Heart left ventricle (tissue), 16 donors: ENCODE measurements around the gene YWHAQ. TPM values are rescaled to one million over a fixed set of nuclear protein-coding genes. Genes with fewer than 3 reads are reported as not detected.

Source experiments
- ATAC-seq, 4 donors: fragments of 200-7000 bp; cut with Tn5 transposase; one replicate each; pipeline ENCODE4 v1.9.1; 2020 to 2022; ENCODE audit warnings: moderate library complexity in 4 of 4, mild to moderate bottlenecking in 3 of 4, moderate number of reproducible peaks in 1 of 4
- DNase-seq, 5 donors: peaks; one replicate each; pipeline ENCODE4 v3.0.0-alpha.2; 2020
- H3K27ac ChIP-seq, 12 donors: fragments of 200-600 bp; sonication (generic) in 4 of 12; one replicate each; pipeline versions ENCODE4 v1.5.0 to v1.8.0; 2016 to 2022; ENCODE audit warnings: mild to moderate bottlenecking in 2 of 12
- H3K27me3 ChIP-seq, 9 donors: fragments of 200-600 bp; sonication (generic) in 2 of 9; one replicate each; pipeline versions ENCODE4 v1.5.1 to v1.8.0; 2016 to 2022; ENCODE audit warnings: mild to moderate bottlenecking in 3 of 9
- H3K36me3 ChIP-seq, 9 donors: fragments of 200-600 bp; sonication (generic) in 2 of 9; one replicate each; pipeline versions ENCODE4 v1.5.0 to v1.8.0; 2018 to 2022; ENCODE audit warnings: mild to moderate bottlenecking in 2 of 9
- H3K4me1 ChIP-seq, 12 donors: fragments of 200-600 bp; sonication (generic) in 4 of 12; one replicate each; pipeline versions ENCODE4 v1.5.0 to v1.8.0; 2016 to 2022; ENCODE audit warnings: mild to moderate bottlenecking in 3 of 12
- H3K4me3 ChIP-seq, 12 donors: fragments of 200-600 bp; sonication (generic) in 4 of 12; one replicate each; pipeline versions ENCODE4 v1.5.0 to v1.8.0; 2017 to 2022; ENCODE audit warnings: mild to moderate bottlenecking in 9 of 12, moderate library complexity in 4 of 12
- H3K9me3 ChIP-seq, 12 donors: fragments of 200-600 bp; sonication (generic) in 4 of 12; one replicate each; pipeline versions ENCODE4 v1.5.0 to v1.8.0; 2016 to 2022; ENCODE audit warnings: mild to moderate bottlenecking in 1 of 12
- POLR2A ChIP-seq, 2 donors: fragments of 450-650 bp; IDR thresholded peaks; one replicate each; pipeline ENCODE4 v1.6.1; 2017; ENCODE audit warnings: antibody characterized with exemption in 2 of 2, mild to moderate bottlenecking in 2 of 2, moderate library complexity in 2 of 2
- WGBS, 4 donors: extraction: QIAGEN DNeasy Blood & Tissue Kit in 2 of 4; methylation state at CpG; one replicate each; pipeline versions ENCODE4 v1.1.5 to v1.1.7; 2013 to 2018; 5-methylcytosine and 5-hydroxymethylcytosine counted together
- intact Hi-C, 10 donors: fragments of 100-400 bp; cut with DNase I; formaldehyde crosslinking; loops; one replicate each; pipeline versions ENCODE4 v1.11.1 to v1.14.2; 2022
- polyA plus RNA-seq, 2 donors: library from polyadenylated mRNA; stranded (reverse); fragments of 200-250 nt; gene quantifications; one replicate each; pipeline ENCODE4 v1.2.3, GENCODE V29; 2013
- total RNA-seq, 9 donors: library from RNA; depleted of rRNA in 2 of 9; stranded (reverse); fragments of >200 nt in 2 of 9; fragmentation: NEBNext Ultra II Directional in 3 of 9; extraction: Animal tissue kit (Norgen Biotek cat#: 25700) in 3 of 9; gene quantifications; one replicate each; pipeline versions ENCODE4 v1.1.0 to v1.2.4, GENCODE V29; 2016 to 2023
- TF ChIP-seq, protein P1 (sequence below), 12 donors: fragments of 200-600 bp; sonication (generic) in 4 of 12; IDR thresholded peaks; one replicate each; pipeline versions ENCODE4 v1.5.0 to v1.8.0; 2018 to 2022; ENCODE audit warnings: antibody characterized with exemption in 12 of 12, mild to moderate bottlenecking in 5 of 12
- donor health status: ischemic (EF 13 %, LVEDD 7.1; RV severe dilation, severe dysfunction).
- donor health status: healthy with polysubstance abuse.
- donor health status: DM: no; HTN: yes; CAD: no.
- donor health status: DM: no; HTN: no; CAD: no.
- donor health status: ischemic (EF 25% LVEDD 6.9; RV normal size, moderate dysfunction).
- donor health status: ischemic (EF 25% LVEDD 5.7; RV mildly dilated, moderate dysfunction).
- donor health status: healthy.
- donor health status: DM: yes; HTN: yes; CAD: no.
- donor health status: ischemic (EF 35%, LVEDD 5.7; RV mildly dilated, moderate dysfunction).
- donor health status: nonischemic (EF 11% LVEDD 7.7; RV severe dilation, severe dysfunction).
- donor health status: DM: yes; HTN: yes; CAD: no.
- donor health status: PGD.
- donor health status: ischemic (EF 29% LVEDD 5.4; RV normal size, mild dysfunction).
- donor health status: nonischemic (EF 23%, LVEDD 6.1; RV moderate dilation, normal function).

The YWHAQ gene
- total and polyA plus RNA-seq, 11 donors, result 91.0 to 310 (median 213) TPM

DNA sequence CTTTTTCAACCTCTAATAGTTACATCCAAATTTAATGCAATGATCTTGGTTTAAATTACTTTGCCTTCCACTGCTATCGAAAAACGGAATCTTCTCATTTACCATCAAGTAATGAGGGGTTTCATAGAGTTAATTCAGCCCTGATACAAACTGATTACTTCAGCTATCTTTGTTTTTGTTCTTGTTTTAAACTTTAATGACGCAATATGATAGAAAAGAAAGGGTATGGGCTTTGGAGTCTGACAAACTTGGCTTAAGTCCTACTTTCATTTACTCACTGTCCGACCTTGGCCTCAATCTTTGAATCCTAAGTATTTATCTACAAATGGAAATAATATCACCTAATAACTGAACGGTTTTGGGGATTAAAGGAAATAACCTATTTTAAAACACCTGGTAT, 91.3 kb downstream of the YWHAQ start:
- peaks cover 0 to 59% (median 13%) of the 10 kb centered on the region in 12 donors for H3K4me1 ChIP-seq
- DNase-seq (no peak), ATAC-seq (peak in 3 of 4 donors; percentile 32 to 62 (median 56))
- H3K36me3 ChIP-seq, result peaks cover 0 to 36% (median 30%) of the 10 kb centered on the region in 9 donors
- intact Hi-C loops, result no loop called here
- WGBS, 4 donors, result 41 to 63% (median 59%) methylated on average over 5 of the region's 5 CpGs
- TF ChIP-seq, protein P1, sequence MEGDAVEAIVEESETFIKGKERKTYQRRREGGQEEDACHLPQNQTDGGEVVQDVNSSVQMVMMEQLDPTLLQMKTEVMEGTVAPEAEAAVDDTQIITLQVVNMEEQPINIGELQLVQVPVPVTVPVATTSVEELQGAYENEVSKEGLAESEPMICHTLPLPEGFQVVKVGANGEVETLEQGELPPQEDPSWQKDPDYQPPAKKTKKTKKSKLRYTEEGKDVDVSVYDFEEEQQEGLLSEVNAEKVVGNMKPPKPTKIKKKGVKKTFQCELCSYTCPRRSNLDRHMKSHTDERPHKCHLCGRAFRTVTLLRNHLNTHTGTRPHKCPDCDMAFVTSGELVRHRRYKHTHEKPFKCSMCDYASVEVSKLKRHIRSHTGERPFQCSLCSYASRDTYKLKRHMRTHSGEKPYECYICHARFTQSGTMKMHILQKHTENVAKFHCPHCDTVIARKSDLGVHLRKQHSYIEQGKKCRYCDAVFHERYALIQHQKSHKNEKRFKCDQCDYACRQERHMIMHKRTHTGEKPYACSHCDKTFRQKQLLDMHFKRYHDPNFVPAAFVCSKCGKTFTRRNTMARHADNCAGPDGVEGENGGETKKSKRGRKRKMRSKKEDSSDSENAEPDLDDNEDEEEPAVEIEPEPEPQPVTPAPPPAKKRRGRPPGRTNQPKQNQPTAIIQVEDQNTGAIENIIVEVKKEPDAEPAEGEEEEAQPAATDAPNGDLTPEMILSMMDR (IDR thresholded peaks at IDR 0.05), result no peak
- no peak for TF ChIP-seq POLR2A (IDR thresholded peaks at IDR 0.05)
- H3K27ac ChIP-seq, result peak overlapping the region in 9 of 12 donors; percentile 18 to 66 (median 39)
- peak overlapping the region in 2 of 12 donors; percentile 0 to 6 for H3K4me3 ChIP-seq
- H3K27me3 ChIP-seq, result no peaks in the 10 kb centered on the region
- H3K9me3 ChIP-seq, result no peaks in the 10 kb centered on the region

DNA sequence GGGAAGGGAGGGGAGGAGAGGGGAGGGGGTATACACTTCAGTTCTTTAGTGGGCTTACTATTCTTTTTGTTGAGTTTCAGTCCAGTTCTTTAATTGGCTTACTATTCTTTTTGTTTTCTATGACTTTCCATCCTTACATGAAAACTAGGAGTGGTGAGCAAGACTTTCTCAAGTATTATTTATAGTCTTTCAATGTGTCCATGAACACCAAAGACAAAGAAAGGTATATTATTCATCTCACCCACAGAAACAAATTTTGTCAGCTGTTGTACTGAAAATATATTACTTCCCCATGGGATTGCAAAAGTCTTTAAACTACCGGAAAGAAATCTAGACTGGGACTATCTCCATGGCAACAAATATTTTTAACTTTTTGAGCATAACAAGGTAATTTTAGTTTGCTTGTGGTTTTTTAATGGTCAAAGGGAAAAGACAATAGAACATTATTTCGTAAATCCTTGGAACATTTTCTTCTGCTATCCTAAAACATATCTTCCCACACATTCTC, 92.7 kb downstream of the YWHAQ start:
- H3K36me3 ChIP-seq, result peaks cover 0 to 51% (median 45%) of the 10 kb centered on the region in 9 donors
- WGBS, 4 donors, result 34 to 52% (median 45%) methylated on average over 2 of the region's 2 CpGs
- TF ChIP-seq POLR2A (IDR thresholded peaks at IDR 0.05), result no peak
- TF ChIP-seq, protein P1 (IDR thresholded peaks at IDR 0.05), result no peak
- DNase-seq (no peak), ATAC-seq (peak; percentile 38 to 80 (median 58))
- intact Hi-C loops, result no loop called here
- peak overlapping the region in 10 of 12 donors; percentile 10 to 66 (median 38) for H3K27ac ChIP-seq
- H3K9me3 ChIP-seq, result no peaks in the 10 kb centered on the region
- H3K4me1 ChIP-seq, result peaks cover 0 to 44% (median 11%) of the 10 kb centered on the region in 12 donors
- no peaks in the 10 kb centered on the region for H3K27me3 ChIP-seq
- no peak overlapping the region for H3K4me3 ChIP-seq

DNA sequence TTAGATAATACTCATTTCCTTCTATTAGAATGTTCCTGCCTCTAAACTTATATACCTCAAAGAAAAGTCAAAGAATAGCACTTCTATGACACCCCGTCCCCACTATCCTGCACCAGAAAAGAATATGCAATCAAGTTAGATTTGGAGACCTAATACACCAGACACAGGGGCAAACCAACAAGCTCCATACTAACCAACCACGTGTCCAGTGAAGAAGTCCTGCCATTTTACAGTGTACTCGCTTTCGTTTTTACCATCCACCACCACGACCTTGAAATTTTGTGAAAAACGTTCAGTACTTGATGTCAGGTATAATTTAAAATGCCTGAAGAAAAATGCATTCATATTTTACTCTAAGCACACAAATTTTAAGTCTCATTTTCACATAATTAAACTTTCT, 94.3 kb downstream of the YWHAQ start:
- WGBS, 4 donors, result 89 to 93% (median 93%) methylated on average over 6 of the region's 6 CpGs
- no peaks in the 10 kb centered on the region for H3K9me3 ChIP-seq
- H3K27ac ChIP-seq, result no peak overlapping the region
- H3K4me1 ChIP-seq, result peaks cover 0 to 44% (median 11%) of the 10 kb centered on the region in 12 donors
- H3K27me3 ChIP-seq, result no peaks in the 10 kb centered on the region
- peaks cover 0 to 55% (median 53%) of the 10 kb centered on the region in 9 donors for H3K36me3 ChIP-seq
- no peak overlapping the region for H3K4me3 ChIP-seq
- DNase-seq (no peak), ATAC-seq (no peak)
- TF ChIP-seq, protein P1 (IDR thresholded peaks at IDR 0.05), result no peak
- no peak for TF ChIP-seq POLR2A (IDR thresholded peaks at IDR 0.05)
- intact Hi-C loops, result no loop called here

DNA sequence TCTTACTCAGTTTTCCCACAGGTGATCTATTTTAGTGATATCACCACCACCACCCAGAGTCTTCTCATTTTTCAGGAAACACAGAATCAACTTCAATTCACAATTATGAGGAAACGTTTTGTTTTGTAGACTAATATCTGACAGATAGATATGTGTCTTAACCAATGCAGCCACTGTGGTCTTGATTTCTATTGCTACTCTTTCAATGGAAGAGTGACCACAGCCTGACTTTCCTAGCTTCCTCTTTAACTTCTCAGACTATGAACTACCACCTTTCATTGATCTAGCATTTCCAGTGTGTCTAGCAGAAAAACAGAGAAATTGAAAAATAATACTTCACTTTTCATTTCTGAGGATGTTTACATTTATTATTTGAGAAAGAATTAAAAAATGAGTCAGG, 95.6 kb downstream of the YWHAQ start:
- 64 to 81% (median 70%) methylated on average over 1 of the region's 1 CpG for WGBS, 4 donors
- no peaks in the 10 kb centered on the region for H3K9me3 ChIP-seq
- TF ChIP-seq, protein P1 (IDR thresholded peaks at IDR 0.05), result no peak
- no peak for TF ChIP-seq POLR2A (IDR thresholded peaks at IDR 0.05)
- no peak overlapping the region for H3K4me3 ChIP-seq
- no peak overlapping the region for H3K27ac ChIP-seq
- intact Hi-C loops, result no loop called here
- no peak for ATAC-seq
- H3K27me3 ChIP-seq, result no peaks in the 10 kb centered on the region
- no peak for DNase-seq
- H3K36me3 ChIP-seq, result peaks cover 0 to 56% (median 43%) of the 10 kb centered on the region in 9 donors
- peaks cover 0 to 33% (median 10%) of the 10 kb centered on the region in 12 donors for H3K4me1 ChIP-seq

Other genes with a start within 250 kb of the YWHAQ start
- 100 to 1,000 TPM in 6 of 9 donors, 10 to 100 TPM in 3; 26.5 to 163 (median 104) TPM for gene ITGB1BP1, start 207.5 kb downstream of the YWHAQ start, total RNA-seq
- gene ITGB1BP1, start 207.5 kb downstream of the YWHAQ start, polyA plus RNA-seq, result 100 to 1,000 TPM in 1 of 2 donors, 10 to 100 TPM in 1; 85.6 to 165 TPM
- gene CPSF3, start 207.3 kb downstream of the YWHAQ start, total RNA-seq, result 10 to 100 TPM; 13.8 to 27.5 (median 18.3) TPM
- 10 to 100 TPM; 12.0 to 21.9 TPM for gene CPSF3, start 207.3 kb downstream of the YWHAQ start, polyA plus RNA-seq
- 100 to 1,000 TPM in 1 of 9 donors, 10 to 100 TPM in 8; 58.4 to 101 (median 78.0) TPM for gene IAH1, start 156.4 kb downstream of the YWHAQ start, total RNA-seq
- gene IAH1, start 156.4 kb downstream of the YWHAQ start, polyA plus RNA-seq, result 100 to 1,000 TPM in 1 of 2 donors, 10 to 100 TPM in 1; 51.6 to 124 TPM
- 10 to 100 TPM in 8 of 9 donors, 1 to 10 TPM in 1; 8.9 to 22.4 (median 15.1) TPM for gene ADAM17, start 75.2 kb downstream of the YWHAQ start, total RNA-seq
- 10 to 100 TPM in 1 of 2 donors, 1 to 10 TPM in 1; 6.5 to 12.1 TPM for gene ADAM17, start 75.2 kb downstream of the YWHAQ start, polyA plus RNA-seq
- 10 to 100 TPM in 1 of 9 donors, 1 to 10 TPM in 8; 3.8 to 13.9 (median 5.2) TPM for gene TAF1B, start 212.5 kb upstream of the YWHAQ start, total RNA-seq
- gene TAF1B, start 212.5 kb upstream of the YWHAQ start, polyA plus RNA-seq, result 1 to 10 TPM; 1.1 to 4.7 TPM